ENCODE measurements around the gene TBXAS1. TPM values are rescaled to one million over a fixed set of nuclear protein-coding genes. Genes with fewer than 3 reads are reported as not detected.

The TBXAS1 gene
- total and polyA plus RNA-seq, 2 of the 8 experiments (the other 6 are each of a cell fraction or from before 2014, with no cell fraction given) = 0.86 to 2.1 TPM

- Histone ChIP-seq H3K27me3 (replicated peaks in 1 of 4; ENCODE audit: control insufficient read depth in 3 of 4, extremely low read depth in 1 of 4, insufficient read depth in 3 of 4, low read length in 3 of 4) (peaks cover 0 to 2% (median 0%) of the 10 kb centered on the region in 4 experiments; a peak in 1 of 7 replicates), H4K5ac (ENCODE audit: insufficient read length, low read depth, low read length) (no peak overlapping the region), H3K9ac (replicated peaks in 1 of 4; ENCODE audit: extremely low read depth in 1 of 4, low read depth in 3 of 4, low read length in 3 of 4) (no peak overlapping the region), H2BK5ac (ENCODE audit: low read depth, low read length) (no peak overlapping the region), H4K20me1 (replicated peaks in 1 of 2; ENCODE audit: control insufficient read depth in 1 of 2, insufficient read depth in 2 of 2, low read length in 2 of 2) (peaks cover 0 to 2% of the 10 kb centered on the region in 2 experiments), H3K4me2 (ENCODE audit: insufficient read depth in 1 of 2, low read depth in 2 of 2, low read length in 2 of 2) (no peak overlapping the region), H4K91ac (replicated peaks; ENCODE audit: insufficient read length, low read length) (no peak overlapping the region), H3K4ac (replicated peaks; ENCODE audit: insufficient read length, low read depth, low read length) (no peak overlapping the region), H3K23me2 (ENCODE audit: low read depth, low read length) (no peaks in the 10 kb centered on the region), H3K14ac (ENCODE audit: insufficient read length) (no peak overlapping the region), H3K4me1 (replicated peaks in 1 of 4; ENCODE audit: control insufficient read depth in 3 of 4, insufficient read depth in 4 of 4, low read length in 3 of 4) (no peaks in the 10 kb centered on the region), H3K36me3 (ENCODE audit: control insufficient read depth in 2 of 4, insufficient read depth in 4 of 4, low read length in 3 of 4) (no peaks in the 10 kb centered on the region), H2AK5ac (ENCODE audit: low read depth, low read length) (no peak overlapping the region), H2AFZ (ENCODE audit: low read length) (no peak overlapping the region), H3K9me3 (ENCODE audit: insufficient read depth in 2 of 2, low read depth in 1 of 2, low read length in 1 of 2) (no peaks in the 10 kb centered on the region), H2BK15ac (ENCODE audit: low read length) (no peak overlapping the region), H2BK120ac (replicated peaks; ENCODE audit: low read depth, low read length) (no peak overlapping the region), H3K23ac (ENCODE audit: insufficient read length) (no peak overlapping the region), H3K4me3 (ENCODE audit: extremely low read depth in 1 of 4, insufficient read depth in 2 of 4, low read depth in 3 of 4, low read length in 4 of 4) (no peak overlapping the region), H3K18ac (ENCODE audit: extremely low read depth, low read length) (no peak overlapping the region), H3K79me1 (ENCODE audit: low read depth, low read length) (no peaks in the 10 kb centered on the region), H2BK20ac (ENCODE audit: low read length) (no peak overlapping the region), H4K8ac (ENCODE audit: extremely low read depth, insufficient read depth, low read length) (no peak overlapping the region), H3K79me2 (ENCODE audit: control insufficient read depth in 1 of 2, insufficient read depth in 2 of 2, low read length in 2 of 2) (no peaks in the 10 kb centered on the region), H2BK12ac (ENCODE audit: low read depth, low read length) (no peak overlapping the region), H3K27ac (ENCODE audit: low read depth, low read length) (no peak overlapping the region), H3K56ac (replicated peaks; ENCODE audit: insufficient read length, low read depth, low read length) (no peak overlapping the region)
- FAIRE-seq = no peak
- WGBS, 2 experiments (ENCODE audit: extremely low coverage in 1 of 2, insufficient coverage in 1 of 2, insufficient read length in 1 of 2, insufficient replicate concordance in 2 of 2, low coverage in 1 of 2, low lambda C conversion rate in 2 of 2, missing lambda C conversion rate in 1 of 2) = 100% methylated on average over 2 of the region's 2 CpGs; no CpG with 5 or more reads in 1 of the 2 experiments
- ChIA-PET POLR2A (ENCODE audit: partially characterized antibody) (no interaction called here), CTCF (ENCODE audit: partially characterized antibody) (interaction anchor here (1.4 to 1.6 kb wide), 2 partner anchors 50 to 454 kb away, joined by 3 to 5 read pairs; no protein-coding TSS in a partner anchor)
- no peak for TF ChIP-seq CEBPB (IDR thresholded peaks at IDR 0.05; ENCODE audit: low read depth, low read length)
- no peak for DNase-seq (ENCODE audit: low read depth in 1 of 2, low spot score in 2 of 2)
These were observed 226.8 kb downstream of the TBXAS1 start for GRCh38 chr7:140055833-140056232.

Data from H1 (cell line).